GM12878 (cell line): Measurements from ENCODE around the gene PRRX2. TPM values are rescaled to one million over a fixed set of nuclear protein-coding genes. Genes with fewer than 3 reads are reported as not detected.

Source experiments
- ATAC-seq: fragments of 200-7000 bp; cut with Tn5 transposase; 3 replicates; pipeline ENCODE4 v1.9.1; 2020; ENCODE audit warnings: mild to moderate bottlenecking, moderate library complexity
- BruUV-seq: library from RNA; stranded (reverse); fragments of 400-500 nt; replicated peaks from 2 replicates; lab custom pipeline; 2021; lab: Mats Ljungman, UMichigan
- CTCF ChIA-PET: fragments of 300-600 bp; sonication (Branson Sonifier 250); formaldehyde crosslinking; extraction: SDS; loops from one replicate; lab custom pipeline; 2021; ENCODE audit warnings: inconsistent platforms; lab: Yijun Ruan, JAX
- POLR2A ChIA-PET: fragments of 350-600 bp; formaldehyde crosslinking; extraction: SDS; loops from one replicate; lab custom pipeline; 2021; ENCODE audit warnings: inconsistent platforms; lab: Charles Lee
- RAD21 ChIA-PET: fragments of 300-600 bp; sonication (Branson Sonifier 250); formaldehyde crosslinking; loops from one replicate; lab custom pipeline; 2023; ENCODE audit warnings: antibody characterized with exemption; ENCODE audit not compliant: unreplicated experiment; lab: Charles Lee
- SMC1A ChIA-PET: fragments of 300-600 bp; sonication (Branson Sonifier 250); formaldehyde crosslinking; loops from one replicate; lab custom pipeline; 2023; ENCODE audit not compliant: unreplicated experiment, uncharacterized antibody; lab: Charles Lee
- DNase-seq: peaks from one replicate; pipeline ENCODE4 v3.0.0-alpha.2; 2011; ENCODE audit warnings: low read depth, low spot score
- FAIRE-seq: peaks from 3 replicates; lab custom pipeline; 2011; peaks lifted over from hg19 to GRCh38; lab: Jason Lieb, UNC
- H2AFZ ChIP-seq: 2 replicates; pipeline ENCODE4 v1.6.0; 2011; ENCODE audit warnings: low read depth, low read length, control low read depth; ENCODE audit not compliant: control insufficient read depth
- H3K27ac ChIP-seq: 2 replicates; pipeline ENCODE4 v1.5.1; 2011; ENCODE audit warnings: control low read depth; ENCODE audit not compliant: control insufficient read depth, insufficient read depth
- H3K27me3 ChIP-seq, 2 experiments: replicated peaks in 1 of 2; 2 replicates each; pipeline versions ENCODE4 v1.6.0 to v1.6.1; 2011; ENCODE audit warnings: low read length in 1 of 2; ENCODE audit not compliant: control insufficient read depth in 2 of 2, insufficient read depth in 2 of 2
- H3K36me3 ChIP-seq, 2 experiments: 2 replicates each; pipeline ENCODE4 v1.5.1; 2011; ENCODE audit warnings: low read length in 1 of 2; ENCODE audit not compliant: control insufficient read depth in 2 of 2, insufficient read depth in 2 of 2
- H3K4me1 ChIP-seq: 2 replicates; pipeline ENCODE4 v1.6.1; 2011; ENCODE audit warnings: mild to moderate bottlenecking, low read length, moderate library complexity, mixed read lengths; ENCODE audit not compliant: control insufficient read depth, insufficient read depth
- H3K4me2 ChIP-seq: 2 replicates; pipeline ENCODE4 v1.6.0; 2011; ENCODE audit warnings: control low read depth; ENCODE audit not compliant: control insufficient read depth, insufficient read depth
- H3K4me3 ChIP-seq: fragments of 200-600 bp; sonication (generic); 2 replicates; pipeline ENCODE4 v1.5.1; 2016
- H3K79me2 ChIP-seq: 2 replicates; pipeline ENCODE4 v1.6.0; 2011; ENCODE audit warnings: low read length; ENCODE audit not compliant: control insufficient read depth, insufficient read depth
- H3K9ac ChIP-seq: 2 replicates; pipeline ENCODE4 v1.8.0; 2011; ENCODE audit warnings: low read length, control low read depth, mixed read lengths; ENCODE audit not compliant: control insufficient read depth, insufficient read depth
- H3K9me3 ChIP-seq: replicated peaks from 3 replicates; pipeline ENCODE4 v1.5.1; 2011; ENCODE audit warnings: mild to moderate bottlenecking, low read length; ENCODE audit not compliant: control insufficient read depth, insufficient read depth
- H4K20me1 ChIP-seq: 2 replicates; pipeline ENCODE4 v1.6.0; 2011; ENCODE audit not compliant: control insufficient read depth, insufficient read depth
- CHD4 ChIP-seq: fragments of 200-600 bp; sonication (generic); IDR thresholded peaks from 2 replicates; pipeline ENCODE4 v1.6.1; 2016; ENCODE audit warnings: mild to moderate bottlenecking
- DPF2 ChIP-seq: fragments of 450-650 bp; IDR thresholded peaks from 2 replicates; pipeline ENCODE4 v1.6.1; 2017; ENCODE audit warnings: mild to moderate bottlenecking
- EED ChIP-seq: sonication (generic); IDR thresholded peaks from 2 replicates; pipeline ENCODE4 v1.6.1; 2016; ENCODE audit warnings: antibody characterized with exemption, low read depth
- GABPA ChIP-seq: IDR thresholded peaks from 2 replicates; pipeline ENCODE4 v1.6.1; 2014; ENCODE audit warnings: antibody characterized with exemption, low read depth, mild to moderate bottlenecking, inconsistent platforms
- GATAD2B ChIP-seq: fragments of 450-650 bp; conservative IDR thresholded peaks from 2 replicates; pipeline ENCODE4 v1.6.1; 2017; ENCODE audit warnings: low read depth, mild to moderate bottlenecking, moderate library complexity
- HCFC1 ChIP-seq: fragments of 150-350 bp; IDR thresholded peaks from 2 replicates; pipeline ENCODE4 v1.6.1; 2014; ENCODE audit warnings: low read length
- IRF5 ChIP-seq: fragments of 450-650 bp; IDR thresholded peaks from 2 replicates; pipeline ENCODE4 v1.6.1; 2017; ENCODE audit warnings: borderline replicate concordance
- MTA2 ChIP-seq: fragments of 450-650 bp; IDR thresholded peaks from 2 replicates; pipeline ENCODE4 v1.6.1; 2016; ENCODE audit warnings: low read depth, mild to moderate bottlenecking, moderate library complexity
- MYB ChIP-seq: fragments of 150-350 bp; IDR thresholded peaks from 2 replicates; pipeline ENCODE4 v1.6.1; 2014; ENCODE audit warnings: mild to moderate bottlenecking, low read depth, low read length, borderline replicate concordance
- NBN ChIP-seq: fragments of 450-650 bp; IDR thresholded peaks from 2 replicates; pipeline ENCODE4 v1.6.1; 2016
- NFYB ChIP-seq: IDR thresholded peaks from 2 replicates; pipeline ENCODE4 v1.6.1; 2011; ENCODE audit warnings: low read depth, mild to moderate bottlenecking, low read length, improper control_type of control experiment, moderate library complexity; ENCODE audit not compliant: insufficient read depth
- NKRF ChIP-seq: fragments of 450-650 bp; conservative IDR thresholded peaks from 2 replicates; pipeline ENCODE4 v1.6.1; 2017; ENCODE audit warnings: mild to moderate bottlenecking, moderate library complexity
- PBX3 ChIP-seq: IDR thresholded peaks from 2 replicates; pipeline ENCODE4 v1.6.1; 2011; ENCODE audit warnings: mild to moderate bottlenecking, low read depth, low read length, moderate library complexity; ENCODE audit not compliant: insufficient replicate concordance
- PKNOX1 ChIP-seq: fragments of 450-650 bp; IDR thresholded peaks from 2 replicates; pipeline ENCODE4 v1.6.1; 2016; ENCODE audit warnings: mild to moderate bottlenecking
- PML ChIP-seq: IDR thresholded peaks from 2 replicates; pipeline ENCODE4 v1.6.1; 2012; ENCODE audit warnings: low read length, inconsistent platforms
- RAD21 ChIP-seq: IDR thresholded peaks from 2 replicates; pipeline ENCODE4 v1.6.1; 2011; ENCODE audit warnings: mild to moderate bottlenecking, low read depth, low read length, moderate library complexity; ENCODE audit not compliant: insufficient read depth
- RELA ChIP-seq: fragments of 450-650 bp; IDR thresholded peaks from 2 replicates; pipeline ENCODE4 v1.8.0; 2014; ENCODE audit warnings: borderline replicate concordance; ENCODE audit not compliant: partially characterized antibody
- SREBF1 ChIP-seq: IDR thresholded peaks from 2 replicates; pipeline ENCODE4 v1.6.1; 2012; ENCODE audit warnings: mild to moderate bottlenecking, low read length
- SUZ12 ChIP-seq: fragments of 200-600 bp; sonication (generic); IDR thresholded peaks from one replicate; pipeline ENCODE4 v1.6.1; 2018; ENCODE audit warnings: antibody characterized with exemption, mild to moderate bottlenecking; ENCODE audit not compliant: unreplicated experiment
- WRNIP1 ChIP-seq: IDR thresholded peaks from 2 replicates; pipeline ENCODE4 v1.6.1; 2011; ENCODE audit warnings: low read depth, low read length, improper control_type of control experiment, borderline replicate concordance
- WGBS: methylation state at CpG from one replicate; pipeline ENCODE4 v1.1.6; 2016; ENCODE audit warnings: low lambda C conversion rate; ENCODE audit not compliant: insufficient replicate concordance, insufficient coverage; ENCODE audit errors: missing lambda C conversion rate; 5-methylcytosine and 5-hydroxymethylcytosine counted together
- in situ Hi-C: fragments of 300-500 bp; cut with MboI; formaldehyde crosslinking; loops from 9 replicates; pipeline ENCODE4 v1.14.3; 2018; ENCODE audit warnings: mixed read lengths
- intact Hi-C: fragments of 100-400 bp; cut with micrococcal nuclease; formaldehyde crosslinking; loops from one replicate; pipeline ENCODE4 v1.14.2; 2022; ENCODE audit not compliant: unreplicated experiment
- polyA plus RNA-seq, 11 experiments: library from polyadenylated mRNA; depleted of rRNA in 4 of 11; unstranded in 6 of 11; stranded (reverse) in 5 of 11; fragments of >200 nt; fragmentation: Nextera tagmentation in 4 of 11; fragmentation: Illumina TruSeq in 1 of 11; extraction: Ambion mirVana in 4 of 11; extraction: Trizol in 1 of 11; gene quantifications; 1 replicate in 1 of 11; 2 replicates in 10 of 11; pipeline versions ENCODE4 v1.2.1 to v1.2.3, GENCODE V29; 2011 to 2016; ENCODE audit warnings: inconsistent platforms in 2 of 11, missing spikeins in 2 of 11, low read depth in 1 of 11
- total RNA-seq, 4 experiments: library from RNA; depleted of rRNA in 3 of 4; stranded (reverse); fragments of >200 nt in 3 of 4; fragmentation: Illumina TruSeq in 1 of 4; extraction: Trizol in 1 of 4; gene quantifications; 2 replicates each; pipeline versions ENCODE4 v1.2.1 to v1.2.3, GENCODE V29; 2013 to 2021

The PRRX2 gene
- total and polyA plus RNA-seq, 10 of the 15 experiments (the other 5 are each of a cell fraction or from before 2014, with no cell fraction given), result not detected

- no peak overlapping the region for H3K9ac ChIP-seq
- no TSS peak for BruUV-seq
- H4K20me1 ChIP-seq, result no peaks in the 10 kb centered on the region
- H3K4me2 ChIP-seq, result no peak overlapping the region
- WGBS, result 23% methylated on average over 8 of the region's 9 CpGs
- no peak for ATAC-seq
- no peaks in the 10 kb centered on the region for H3K79me2 ChIP-seq
- H3K36me3 ChIP-seq, result no peaks in the 10 kb centered on the region
- no peak overlapping the region for H3K4me3 ChIP-seq
- no peaks in the 10 kb centered on the region for H3K9me3 ChIP-seq
- ChIA-PET POLR2A (no interaction called here), SMC1A (no interaction called here), RAD21 (no interaction called here), CTCF (no interaction called here)
- in situ Hi-C loops (no loop called here), intact Hi-C loops (no loop called here)
- H3K27me3 ChIP-seq, result no peaks in the 10 kb centered on the region; a peak in 1 of 4 replicates
- H3K4me1 ChIP-seq, result no peaks in the 10 kb centered on the region
- H3K27ac ChIP-seq, result no peak overlapping the region
- FAIRE-seq, result no peak
- no peak overlapping the region for H2AFZ ChIP-seq
- no peak for DNase-seq
- TF ChIP-seq NFYB, result no peak
- TF ChIP-seq PKNOX1, result no peak
- TF ChIP-seq IRF5, result no peak
- TF ChIP-seq HCFC1, result no peak
- no peak for TF ChIP-seq PBX3
- no peak for TF ChIP-seq SUZ12
- TF ChIP-seq GATAD2B, result no peak
- no peak for TF ChIP-seq NBN
- TF ChIP-seq DPF2, result no peak
- no peak for TF ChIP-seq RAD21
- no peak for TF ChIP-seq RELA
- no peak for TF ChIP-seq MTA2
- TF ChIP-seq CHD4, result no peak
- no peak for TF ChIP-seq PML
- no peak for TF ChIP-seq MYB
- TF ChIP-seq GABPA, result no peak
- TF ChIP-seq NKRF, result no peak
- TF ChIP-seq SREBF1, result no peak
- TF ChIP-seq EED, result no peak
- TF ChIP-seq WRNIP1, result no peak
- TF ChIP-seq, all 136 proteins: peak for 0
Observed at GRCh38 chr9:129686736-129687135, 21.3 kb downstream of the PRRX2 start.
